Mesenchymal stem cell (in vitro differentiated cells and primary cell): ENCODE measurements around the gene CD47.
A peak's percentile ranks its signal among the peaks of the same experiment; 100 is the strongest.

Source experiments
- DNase-seq: peaks from one replicate; pipeline ENCODE4 v3.0.0-alpha.2; 2013
- H2AFZ ChIP-seq: one replicate; pipeline ENCODE4 v1.6.1; 2013; ENCODE audit warnings: low read depth, mild to moderate bottlenecking, control low read depth, inconsistent platforms, low read length, moderate library complexity
- H2AK5ac ChIP-seq: 2 replicates; pipeline ENCODE4 v1.6.1; 2013; ENCODE audit warnings: low read length, moderate library complexity, mild to moderate bottlenecking, inconsistent platforms; ENCODE audit not compliant: severe bottlenecking
- H2BK120ac ChIP-seq: one replicate; pipeline ENCODE4 v1.6.1; 2013; ENCODE audit warnings: low read depth, mild to moderate bottlenecking, inconsistent platforms, low read length, moderate library complexity
- H2BK12ac ChIP-seq, 2 experiments: one replicate each; pipeline ENCODE4 v1.6.1; 2013; ENCODE audit warnings: inconsistent platforms in 2 of 2, low read length in 2 of 2, mild to moderate bottlenecking in 2 of 2, moderate library complexity in 2 of 2, control low read depth in 1 of 2
- H2BK15ac ChIP-seq: one replicate; pipeline ENCODE4 v1.6.1; 2013; ENCODE audit warnings: mild to moderate bottlenecking, low read depth, inconsistent platforms; ENCODE audit not compliant: poor library complexity, severe bottlenecking
- H2BK5ac ChIP-seq: 2 replicates; pipeline ENCODE4 v1.6.1; 2013; ENCODE audit warnings: low read depth, mild to moderate bottlenecking, low read length, control low read depth, inconsistent platforms; ENCODE audit not compliant: poor library complexity, severe bottlenecking
- H3K14ac ChIP-seq, 2 experiments: one replicate each; pipeline ENCODE4 v1.6.1; 2013; ENCODE audit warnings: inconsistent platforms in 2 of 2, low read length in 2 of 2, control low read depth in 1 of 2, mild to moderate bottlenecking in 1 of 2, moderate library complexity in 1 of 2
- H3K18ac ChIP-seq, 2 experiments: one replicate each; pipeline ENCODE4 v1.6.1; 2013; ENCODE audit warnings: inconsistent platforms in 2 of 2, low read length in 2 of 2, control low read depth in 1 of 2, low read depth in 1 of 2, mild to moderate bottlenecking in 1 of 2
- H3K23ac ChIP-seq, 2 experiments: one replicate each; pipeline ENCODE4 v1.6.1; 2013; ENCODE audit warnings: inconsistent platforms in 2 of 2, low read length in 2 of 2, mild to moderate bottlenecking in 2 of 2, moderate library complexity in 2 of 2, control low read depth in 1 of 2
- H3K27ac ChIP-seq: 2 replicates; pipeline ENCODE4 v1.5.1; 2013; ENCODE audit warnings: mild to moderate bottlenecking, moderate library complexity, low read length, control low read depth, inconsistent platforms; ENCODE audit not compliant: poor library complexity, severe bottlenecking
- H3K27me3 ChIP-seq, 2 experiments: 2 replicates each; pipeline versions ENCODE4 v1.6.1 to v1.7.0; 2013; ENCODE audit warnings: low read length in 2 of 2, mild to moderate bottlenecking in 2 of 2, moderate library complexity in 2 of 2, control low read depth in 1 of 2, inconsistent platforms in 1 of 2; ENCODE audit not compliant: control insufficient read depth in 1 of 2, insufficient read depth in 1 of 2
- H3K36me3 ChIP-seq, 2 experiments: 2 replicates each; pipeline versions ENCODE4 v1.6.1 to v1.7.0; 2013; ENCODE audit warnings: low read length in 2 of 2, control low read depth in 1 of 2, inconsistent platforms in 1 of 2, low read depth in 1 of 2, mild to moderate bottlenecking in 1 of 2; ENCODE audit not compliant: insufficient read depth in 2 of 2, control insufficient read depth in 1 of 2
- H3K4ac ChIP-seq, 2 experiments: one replicate each; pipeline ENCODE4 v1.6.1; 2013; ENCODE audit warnings: inconsistent platforms in 2 of 2, low read length in 2 of 2, mild to moderate bottlenecking in 2 of 2, moderate library complexity in 2 of 2, control low read depth in 1 of 2, low read depth in 1 of 2
- H3K4me1 ChIP-seq: 2 replicates; pipeline ENCODE4 v1.6.1; 2013; ENCODE audit warnings: low read depth, low read length, control low read depth; ENCODE audit not compliant: control insufficient read depth, insufficient read depth
- H3K4me2 ChIP-seq: 2 replicates; pipeline ENCODE4 v1.6.1; 2013; ENCODE audit warnings: low read length, mild to moderate bottlenecking, inconsistent platforms; ENCODE audit not compliant: poor library complexity, severe bottlenecking
- H3K4me3 ChIP-seq, 2 experiments: 2 replicates each; pipeline versions ENCODE4 v1.5.1 to v1.7.0; 2013; ENCODE audit warnings: low read length in 2 of 2, mild to moderate bottlenecking in 2 of 2, control low read depth in 1 of 2, low read depth in 1 of 2; ENCODE audit not compliant: insufficient read depth in 1 of 2
- H3K79me1 ChIP-seq: replicated peaks from 2 replicates; pipeline ENCODE4 v1.6.1; 2013; ENCODE audit warnings: mild to moderate bottlenecking, control low read depth, low read length, inconsistent platforms; ENCODE audit not compliant: poor library complexity, severe bottlenecking
- H3K9ac ChIP-seq: 2 replicates; pipeline ENCODE4 v1.7.0; 2013; ENCODE audit warnings: mild to moderate bottlenecking, low read length, moderate library complexity
- H3K9me3 ChIP-seq: 2 replicates; pipeline ENCODE4 v1.7.0; 2013; ENCODE audit warnings: mild to moderate bottlenecking, low read length; ENCODE audit not compliant: control insufficient read depth
- H4K8ac ChIP-seq: one replicate; pipeline ENCODE4 v1.6.1; 2013; ENCODE audit warnings: inconsistent platforms, mild to moderate bottlenecking, low read length, moderate library complexity
- H4K91ac ChIP-seq: one replicate; pipeline ENCODE4 v1.6.1; 2013; ENCODE audit warnings: mild to moderate bottlenecking, low read length, inconsistent platforms
- WGBS: methylation state at CpG from one replicate; pipeline ENCODE4 v1.1.7; 2013; ENCODE audit warnings: mixed read lengths; 5-methylcytosine and 5-hydroxymethylcytosine counted together

The CD47 gene

GRCh38 chr3:108065096-108065495 is 25.7 kb downstream of the CD47 start:
- Histone ChIP-seq H2AFZ (no peak overlapping the region), H3K4me3 (no peak overlapping the region), H4K8ac (no peak overlapping the region), H3K4me2 (no peak overlapping the region), H2BK15ac (no peak overlapping the region), H3K9me3 (no peaks in the 10 kb centered on the region), H3K23ac (no peak overlapping the region), H3K36me3 (peaks cover 0 to 74% of the 10 kb centered on the region in 2 experiments), H3K4ac (no peak overlapping the region), H2BK120ac (no peak overlapping the region), H3K27me3 (no peaks in the 10 kb centered on the region), H3K4me1 (no peaks in the 10 kb centered on the region), H3K79me1 (peaks cover 4% of the 10 kb centered on the region), H3K18ac (no peak overlapping the region), H3K9ac (no peak overlapping the region), H4K91ac (no peak overlapping the region), H2BK12ac (no peak overlapping the region), H2AK5ac (no peak overlapping the region), H3K14ac (no peak overlapping the region), H3K27ac (no peak overlapping the region), H2BK5ac (no peak overlapping the region)
- no peak for DNase-seq

GRCh38 chr3:108064293-108064887 is 26.4 kb downstream of the CD47 start:
- Histone ChIP-seq H3K23ac (no peak overlapping the region), H3K9ac (no peak overlapping the region), H3K14ac (no peak overlapping the region), H3K27ac (no peak overlapping the region), H3K36me3 (peaks cover 0 to 74% of the 10 kb centered on the region in 2 experiments), H2BK12ac (no peak overlapping the region), H3K4me1 (no peaks in the 10 kb centered on the region), H3K4ac (no peak overlapping the region), H3K18ac (no peak overlapping the region), H2BK5ac (no peak overlapping the region), H2BK120ac (no peak overlapping the region), H2BK15ac (no peak overlapping the region), H3K27me3 (no peaks in the 10 kb centered on the region), H2AK5ac (no peak overlapping the region), H3K79me1 (peaks cover 4% of the 10 kb centered on the region), H3K4me3 (no peak overlapping the region), H2AFZ (no peak overlapping the region), H4K8ac (no peak overlapping the region), H3K4me2 (no peak overlapping the region), H4K91ac (no peak overlapping the region), H3K9me3 (no peaks in the 10 kb centered on the region)
- no peak for DNase-seq
- 92% methylated on average over 1 of the region's 1 CpG for WGBS

GRCh38 chr3:108062051-108062450 is 28.8 kb downstream of the CD47 start:
- Histone ChIP-seq H3K27me3 (no peaks in the 10 kb centered on the region), H3K79me1 (peaks cover 2% of the 10 kb centered on the region), H3K4ac (no peak overlapping the region), H2AFZ (no peak overlapping the region), H3K14ac (no peak overlapping the region), H3K9ac (no peak overlapping the region), H3K4me2 (no peak overlapping the region), H3K9me3 (no peaks in the 10 kb centered on the region), H3K27ac (no peak overlapping the region), H2BK12ac (no peak overlapping the region), H3K4me1 (no peaks in the 10 kb centered on the region), H2BK120ac (no peak overlapping the region), H2BK5ac (no peak overlapping the region), H3K36me3 (peaks cover 0 to 75% of the 10 kb centered on the region in 2 experiments), H2AK5ac (no peak overlapping the region), H2BK15ac (no peak overlapping the region), H3K4me3 (no peak overlapping the region), H4K8ac (no peak overlapping the region), H3K23ac (no peak overlapping the region), H4K91ac (no peak overlapping the region), H3K18ac (no peak overlapping the region)
- DNase-seq = no peak
- WGBS = 90% methylated on average over 1 of the region's 1 CpG

- Histone ChIP-seq H2BK15ac (no peak overlapping the region), H2BK120ac (no peak overlapping the region), H2BK12ac (no peak overlapping the region), H4K91ac (peak overlapping the region; percentile 43), H3K27me3 (no peaks in the 10 kb centered on the region), H3K27ac (no peak overlapping the region), H4K8ac (no peak overlapping the region), H3K4me1 (no peaks in the 10 kb centered on the region), H2AFZ (no peak overlapping the region), H3K4me3 (no peak overlapping the region), H3K79me1 (peaks cover 5% of the 10 kb centered on the region), H3K36me3 (peaks cover 0 to 79% of the 10 kb centered on the region in 2 experiments), H2BK5ac (no peak overlapping the region), H3K14ac (no peak overlapping the region), H2AK5ac (no peak overlapping the region), H3K23ac (no peak overlapping the region), H3K18ac (peak overlapping the region in 1 of 2 experiments; percentile 84), H3K9ac (no peak overlapping the region), H3K4me2 (no peak overlapping the region), H3K9me3 (no peaks in the 10 kb centered on the region), H3K4ac (no peak overlapping the region)
- DNase-seq = peak; percentile 76
- WGBS = 46% methylated on average over 3 of the region's 3 CpGs
Measured at GRCh38 chr3:108060331-108060730, 30.5 kb downstream of the CD47 start.
